WTC11 (cell line): ENCODE results near the gene HIPK2. TPM values are rescaled to one million over a fixed set of nuclear protein-coding genes. Genes with fewer than 3 reads are reported as not detected.

Experiments used
- ATAC-seq: fragments of 200-7000 bp; cut with Tn5 transposase; 2 replicates; pipeline ENCODE4 v1.10.0; 2021; ENCODE audit warnings: mild to moderate bottlenecking, moderate library complexity
- CTCF ChIA-PET: fragments of 300-600 bp; sonication (Branson Sonifier 250); formaldehyde crosslinking; loops from one replicate; lab custom pipeline; 2021; ENCODE audit warnings: antibody characterized with exemption; lab: Charles Lee
- POLR2A ChIA-PET: fragments of 350-600 bp; sonication (Branson Sonifier 250); formaldehyde crosslinking; loops from one replicate; lab custom pipeline; 2021; ENCODE audit warnings: antibody characterized with exemption; lab: Charles Lee
- DNase-seq: peaks from one replicate; pipeline ENCODE4 v3.0.0; 2021; ENCODE audit warnings: low spot score
- H3K27ac Mint-ChIP-seq: 2 replicates; pipeline ENCODE4 v1.8.0; 2021; ENCODE audit warnings: mixed read lengths
- H3K27me3 Mint-ChIP-seq: 2 replicates; pipeline ENCODE4 v1.8.0; 2021; ENCODE audit warnings: low read depth, mild to moderate bottlenecking, moderate library complexity, mixed read lengths
- H3K36me3 Mint-ChIP-seq: 2 replicates; pipeline ENCODE4 v1.8.0; 2021; ENCODE audit warnings: mixed read lengths
- H3K4me1 Mint-ChIP-seq: 2 replicates; pipeline ENCODE4 v1.8.0; 2022; ENCODE audit warnings: mixed read lengths
- H3K4me3 Mint-ChIP-seq: 2 replicates; pipeline ENCODE4 v1.8.0; 2021; ENCODE audit warnings: mild to moderate bottlenecking, moderate library complexity, mixed read lengths
- H3K9me3 Mint-ChIP-seq: 2 replicates; pipeline ENCODE4 v1.8.0; 2021; ENCODE audit warnings: mixed read lengths
- ARID4B ChIP-seq: sonication (generic); formaldehyde crosslinking; IDR thresholded peaks from 2 replicates; pipeline ENCODE4 v1.8.0; 2023; ENCODE audit warnings: missing genetic modification reagents, mild to moderate bottlenecking, borderline replicate concordance
- ATF3 ChIP-seq: sonication (generic); formaldehyde crosslinking; conservative IDR thresholded peaks from 2 replicates; pipeline ENCODE4 v1.8.1; 2022; ENCODE audit warnings: mild to moderate bottlenecking, missing genetic modification reagents
- CBFB ChIP-seq: sonication (generic); formaldehyde crosslinking; IDR thresholded peaks from 2 replicates; pipeline ENCODE4 v1.8.1; 2022; ENCODE audit warnings: mild to moderate bottlenecking, low read depth, missing genetic modification reagents
- ELF4 ChIP-seq: sonication (generic); formaldehyde crosslinking; IDR thresholded peaks from 2 replicates; pipeline ENCODE4 v1.8.1; 2022; ENCODE audit warnings: low read depth, mild to moderate bottlenecking, moderate library complexity, missing genetic modification reagents
- GTF2I ChIP-seq: fragments of 250-450 bp; sonication (Bioruptor Pico); conservative IDR thresholded peaks from 2 replicates; pipeline ENCODE4 v1.4.0; 2021; ENCODE audit warnings: mild to moderate bottlenecking
- MAX ChIP-seq: sonication (generic); formaldehyde crosslinking; IDR thresholded peaks from 2 replicates; pipeline ENCODE4 v1.8.0; 2022; ENCODE audit warnings: mild to moderate bottlenecking, missing genetic modification reagents
- MXD4 ChIP-seq: fragments of 250-450 bp; sonication (Bioruptor Pico); IDR thresholded peaks from 2 replicates; pipeline ENCODE4 v1.8.0; 2021; ENCODE audit warnings: mild to moderate bottlenecking, moderate library complexity, borderline replicate concordance
- PRDM15 ChIP-seq: sonication (generic); formaldehyde crosslinking; IDR thresholded peaks from 2 replicates; pipeline ENCODE4 v1.8.0; 2022; ENCODE audit warnings: missing genetic modification reagents
- RELA ChIP-seq: sonication (generic); formaldehyde crosslinking; IDR thresholded peaks from 2 replicates; pipeline ENCODE4 v1.8.1; 2022; ENCODE audit warnings: missing genetic modification reagents, mild to moderate bottlenecking, borderline replicate concordance
- SMAD3 ChIP-seq: sonication (generic); formaldehyde crosslinking; IDR thresholded peaks from 2 replicates; pipeline ENCODE4 v1.8.0; 2022; ENCODE audit warnings: missing genetic modification reagents, mild to moderate bottlenecking, borderline replicate concordance
- SP1 ChIP-seq: sonication (generic); formaldehyde crosslinking; conservative IDR thresholded peaks from 2 replicates; pipeline ENCODE4 v1.8.1; 2022; ENCODE audit warnings: missing genetic modification reagents
- TEAD4 ChIP-seq: sonication (generic); formaldehyde crosslinking; IDR thresholded peaks from 2 replicates; pipeline ENCODE4 v1.8.0; 2022; ENCODE audit warnings: mild to moderate bottlenecking, missing genetic modification reagents
- USF1 ChIP-seq: sonication (generic); formaldehyde crosslinking; IDR thresholded peaks from 2 replicates; pipeline ENCODE4 v1.8.0; 2022; ENCODE audit warnings: mild to moderate bottlenecking, missing genetic modification reagents
- USF2 ChIP-seq: sonication (generic); formaldehyde crosslinking; IDR thresholded peaks from 2 replicates; pipeline ENCODE4 v1.8.1; 2023; ENCODE audit warnings: mild to moderate bottlenecking, missing genetic modification reagents, moderate library complexity
- ZBTB21 ChIP-seq: sonication (generic); formaldehyde crosslinking; IDR thresholded peaks from 2 replicates; pipeline ENCODE4 v1.8.1; 2023; ENCODE audit warnings: mild to moderate bottlenecking, missing genetic modification reagents, borderline replicate concordance
- ZBTB43 ChIP-seq: sonication (generic); formaldehyde crosslinking; IDR thresholded peaks from 2 replicates; pipeline ENCODE4 v1.8.1; 2023; ENCODE audit warnings: mild to moderate bottlenecking, missing genetic modification reagents
- ZNF281 ChIP-seq: sonication (generic); formaldehyde crosslinking; IDR thresholded peaks from 2 replicates; pipeline ENCODE4 v1.8.0; 2023; ENCODE audit warnings: mild to moderate bottlenecking, missing genetic modification reagents
- ZNF512 ChIP-seq: sonication (generic); formaldehyde crosslinking; IDR thresholded peaks from 2 replicates; pipeline ENCODE4 v1.8.1; 2022; ENCODE audit warnings: missing genetic modification reagents, borderline replicate concordance
- total RNA-seq: library from RNA; stranded (reverse); gene quantifications from 3 replicates; pipeline ENCODE4 v1.2.3, GENCODE V29; 2021

Gene HIPK2
- total RNA-seq, 1 experiment from 2014 or later: 25.3 TPM

GRCh38 chr7:139515266-139515665, 262.5 kb downstream of the HIPK2 start:
- H3K27ac Mint-ChIP-seq: no peak overlapping the region
- peaks cover under 1% of the 10 kb centered on the region for H3K27me3 Mint-ChIP-seq
- peaks cover 12% of the 10 kb centered on the region for H3K4me1 Mint-ChIP-seq
- H3K9me3 Mint-ChIP-seq: no peaks in the 10 kb centered on the region
- H3K36me3 Mint-ChIP-seq: no peaks in the 10 kb centered on the region
- DNase-seq: no peak
- POLR2A ChIA-PET: no interaction called here
- ATAC-seq: peak; percentile 92
- H3K4me3 Mint-ChIP-seq: no peak overlapping the region
- CTCF ChIA-PET: interaction anchor here (0.8 to 1.4 kb wide), 3 partner anchors 16 to 105 kb away, joined by 3 to 4 read pairs (median 3); partner anchors contain the start of gene KLRG2
- TF ChIP-seq GTF2I (CRISPR knock-in tag) (no peak), USF2 (peak; percentile 50), ATF3 (CRISPR knock-in tag) (no peak), ZNF512 (CRISPR knock-in tag) (no peak), SMAD3 (CRISPR knock-in tag) (no peak), RELA (CRISPR knock-in tag) (no peak), ELF4 (no peak), TEAD4 (CRISPR knock-in tag) (no peak), PRDM15 (CRISPR knock-in tag) (no peak), MAX (CRISPR knock-in tag) (peak; percentile 62), ZBTB21 (CRISPR knock-in tag) (no peak), ZBTB43 (CRISPR knock-in tag) (no peak), MXD4 (no peak), CBFB (CRISPR knock-in tag) (no peak), USF1 (CRISPR knock-in tag) (0 out of 2 replicates have a peak, but pooled peaks have one; percentile 19), ARID4B (CRISPR knock-in tag) (no peak), SP1 (CRISPR knock-in tag) (0 out of 2 replicates have a peak, but pooled peaks have one; percentile 22), ZNF281 (CRISPR knock-in tag) (no peak)
- TF ChIP-seq, all 79 proteins: peak for 4
